Smooth muscle cell (in vitro differentiated cells): ENCODE measurements around the gene ADD1. TPM values are rescaled to one million over a fixed set of nuclear protein-coding genes. Genes with fewer than 3 reads are reported as not detected.

Experiments
- DNase-seq: peaks from one replicate; lab custom pipeline; 2025; ENCODE audit not compliant: unreplicated experiment; lab: John Stamatoyannopoulos, UW
- H2AFZ ChIP-seq: fragments of 200-600 bp; sonication (generic); 2 replicates; pipeline ENCODE4 v1.6.0; 2016; ENCODE audit warnings: antibody characterized with exemption, low read depth, mild to moderate bottlenecking
- H3F3A ChIP-seq: fragments of 200-600 bp; sonication (generic); 2 replicates; pipeline ENCODE4 v1.6.0; 2017; ENCODE audit warnings: antibody characterized with exemption, low read depth
- H3K27ac ChIP-seq: fragments of 200-600 bp; sonication (generic); 2 replicates; pipeline ENCODE4 v1.5.1; 2016; ENCODE audit warnings: low read depth, mild to moderate bottlenecking
- H3K27me3 ChIP-seq: fragments of 200-600 bp; sonication (generic); 2 replicates; pipeline ENCODE4 v1.6.1; 2016; ENCODE audit warnings: low read depth, mild to moderate bottlenecking
- H3K36me3 ChIP-seq: fragments of 200-600 bp; sonication (generic); 2 replicates; pipeline ENCODE4 v1.5.1; 2016; ENCODE audit warnings: low read depth
- H3K4me1 ChIP-seq: fragments of 200-600 bp; sonication (generic); 2 replicates; pipeline ENCODE4 v1.5.1; 2016; ENCODE audit warnings: low read depth
- H3K4me2 ChIP-seq: fragments of 200-600 bp; sonication (generic); 2 replicates; pipeline ENCODE4 v1.6.0; 2016; ENCODE audit warnings: mild to moderate bottlenecking
- H3K4me3 ChIP-seq: fragments of 200-600 bp; sonication (generic); 2 replicates; pipeline ENCODE4 v1.5.1; 2016; ENCODE audit warnings: mild to moderate bottlenecking
- H3K79me2 ChIP-seq: fragments of 200-600 bp; sonication (generic); 2 replicates; pipeline ENCODE4 v1.6.0; 2016; ENCODE audit warnings: low read depth, mild to moderate bottlenecking
- H3K9ac ChIP-seq: fragments of 200-600 bp; sonication (generic); 2 replicates; pipeline ENCODE4 v1.6.0; 2016; ENCODE audit warnings: low read depth
- H3K9me3 ChIP-seq: fragments of 200-600 bp; sonication (generic); replicated peaks from 2 replicates; pipeline ENCODE4 v1.5.1; 2016; ENCODE audit warnings: low read depth
- H4K20me1 ChIP-seq: fragments of 200-600 bp; sonication (generic); 2 replicates; pipeline ENCODE4 v1.6.0; 2016; ENCODE audit warnings: low read depth
- CTCF ChIP-seq: fragments of 200-600 bp; sonication (generic); IDR thresholded peaks from 2 replicates; pipeline ENCODE4 v1.5.1; 2017; ENCODE audit warnings: borderline replicate concordance, mild to moderate bottlenecking, antibody characterized with exemption; ENCODE audit not compliant: insufficient read depth, poor library complexity, severe bottlenecking
- WGBS: methylation state at CpG from one replicate; pipeline ENCODE4 v1.1.7; 2016; ENCODE audit warnings: low lambda C conversion rate; 5-methylcytosine and 5-hydroxymethylcytosine counted together
- polyA plus RNA-seq: library from polyadenylated mRNA; unstranded; fragments of >200 nt; fragmentation: Nextera tagmentation; extraction: Ambion mirVana; gene quantifications from 2 replicates; pipeline ENCODE4 v1.2.1, GENCODE V29; 2016
- total RNA-seq: library from RNA; depleted of rRNA; stranded (reverse); fragments of >200 nt; gene quantifications from 2 replicates; pipeline ENCODE4 v1.2.3, GENCODE V29; 2014

The ADD1 gene
- total and polyA plus RNA-seq, 2 experiments from 2014 or later: 109 to 175 TPM

DNA sequence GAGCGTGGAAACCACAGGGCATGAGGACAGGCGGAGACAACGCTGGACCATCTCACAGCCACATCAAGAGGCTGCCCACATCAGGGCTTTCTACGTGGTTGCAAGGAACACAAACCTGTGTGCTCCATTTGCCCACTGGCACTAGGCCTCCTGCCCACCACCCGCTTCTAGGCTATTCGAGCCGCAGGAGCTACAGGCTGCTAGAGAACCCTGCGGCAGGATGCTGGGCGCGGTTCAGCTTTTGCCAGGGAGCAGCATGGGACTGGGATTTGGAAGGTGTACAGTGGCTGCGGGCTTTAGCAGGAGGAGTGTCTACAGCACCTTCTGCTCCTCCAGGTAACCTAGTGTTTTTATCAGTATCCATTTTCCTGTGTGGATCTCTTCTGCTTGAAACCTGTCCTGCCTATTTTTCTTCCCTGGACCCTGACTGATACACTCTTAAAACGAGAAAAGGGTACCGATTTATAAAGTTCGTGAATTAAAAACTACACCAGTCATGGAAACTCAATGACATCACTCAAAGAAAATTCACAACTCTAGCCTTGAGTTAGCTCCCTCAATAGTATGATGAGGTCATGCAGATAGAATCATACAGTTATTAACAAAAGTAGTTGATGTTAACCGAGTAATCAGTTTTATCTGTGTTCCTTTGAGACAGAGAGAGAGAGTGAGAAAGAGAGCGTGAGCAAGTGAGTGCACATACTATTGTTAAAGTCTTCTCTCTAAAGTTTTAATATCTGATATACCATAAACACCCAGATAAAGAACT lies 106.8 kb downstream of the ADD1 start:
- WGBS: 96% methylated on average over 16 of the region's 16 CpGs

GRCh38 chr4:2953496-2953895 lies 109.9 kb downstream of the ADD1 start:
- Histone ChIP-seq H3K9me3 (no peaks in the 10 kb centered on the region), H3K27me3 (no peaks in the 10 kb centered on the region), H3K9ac (no peak overlapping the region), H3K4me3 (no peak overlapping the region), H3K36me3 (peaks cover 23% of the 10 kb centered on the region), H3K4me2 (no peak overlapping the region), H3K79me2 (peaks cover 28% of the 10 kb centered on the region), H4K20me1 (peaks cover 43% of the 10 kb centered on the region), H3K4me1 (peaks cover 8% of the 10 kb centered on the region), H3F3A (peaks cover 18% of the 10 kb centered on the region), H2AFZ (no peak overlapping the region), H3K27ac (no peak overlapping the region)
- WGBS: 95% methylated on average over 6 of the region's 6 CpGs
- DNase-seq: no peak
- TF ChIP-seq CTCF: no peak

More for the DNA sequence above, 106.8 kb downstream of the ADD1 start:
- H3K4me3 ChIP-seq: no peak overlapping the region
- no peak overlapping the region for H3K4me2 ChIP-seq
- no peaks in the 10 kb centered on the region for H3K9me3 ChIP-seq
- no peak overlapping the region for H3K9ac ChIP-seq
- TF ChIP-seq CTCF: no peak
- no peaks in the 10 kb centered on the region for H3K27me3 ChIP-seq
- H3K79me2 ChIP-seq: no peaks in the 10 kb centered on the region
- H3K36me3 ChIP-seq: peaks cover 25% of the 10 kb centered on the region
- H4K20me1 ChIP-seq: peaks cover 14% of the 10 kb centered on the region
- DNase-seq: no peak
- no peak overlapping the region for H2AFZ ChIP-seq
- H3K27ac ChIP-seq: no peak overlapping the region
- no peaks in the 10 kb centered on the region for H3F3A ChIP-seq
- no peaks in the 10 kb centered on the region for H3K4me1 ChIP-seq

DNA sequence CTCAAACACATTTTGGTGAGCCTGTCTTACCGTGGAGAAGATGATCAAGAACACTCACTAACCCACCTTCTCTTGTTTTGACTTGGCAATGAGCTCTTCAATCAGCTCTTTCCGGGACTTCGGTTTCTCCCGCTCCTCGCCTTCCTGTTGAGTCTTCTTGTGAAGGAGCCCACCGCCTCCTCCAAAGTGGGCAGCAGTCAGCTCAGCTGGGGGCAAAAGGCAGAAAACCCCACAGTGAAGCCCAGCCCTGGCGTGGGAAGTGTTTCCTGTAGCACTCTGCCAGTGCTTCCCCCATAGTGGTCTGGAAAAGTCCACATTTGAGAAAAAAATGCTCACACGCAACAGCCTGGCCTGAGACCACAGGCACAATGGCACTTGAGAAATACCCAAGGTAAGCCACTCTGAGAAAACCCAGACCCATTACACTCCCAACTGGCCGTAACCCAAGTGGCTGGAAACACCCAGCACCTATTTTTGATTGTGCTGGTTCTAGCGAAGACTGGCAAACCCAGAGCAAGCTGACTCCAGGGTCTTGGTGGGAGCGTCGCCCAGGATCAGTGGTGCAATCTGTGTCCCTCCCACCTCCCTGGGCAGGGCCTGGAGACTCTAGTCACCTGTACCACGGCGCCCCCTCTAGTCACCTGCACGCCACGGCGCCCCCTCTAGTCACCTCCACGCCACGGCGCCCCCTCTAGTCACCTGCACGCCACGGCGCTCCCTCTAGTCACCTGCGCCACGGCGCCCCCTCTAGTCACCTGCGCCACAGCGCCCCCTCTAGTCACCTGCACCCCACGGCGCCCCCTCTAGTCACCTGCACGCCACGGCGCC lies 110.9 kb downstream of the ADD1 start:
- H3K36me3 ChIP-seq: peaks cover 23% of the 10 kb centered on the region
- no peak overlapping the region for H3K9ac ChIP-seq
- peaks cover 18% of the 10 kb centered on the region for H3F3A ChIP-seq
- 96% methylated on average over 20 of the region's 33 CpGs for whole genome bisulfite sequencing
- H3K4me3 ChIP-seq: no peak overlapping the region
- peaks cover 13% of the 10 kb centered on the region for H3K4me1 ChIP-seq
- no peak overlapping the region for H3K4me2 ChIP-seq
- DNase-seq: no peak
- H4K20me1 ChIP-seq: peaks cover 43% of the 10 kb centered on the region
- no peaks in the 10 kb centered on the region for H3K27me3 ChIP-seq
- TF ChIP-seq CTCF: peak; percentile 9
- H3K9me3 ChIP-seq: no peaks in the 10 kb centered on the region
- peaks cover 36% of the 10 kb centered on the region for H3K79me2 ChIP-seq
- H2AFZ ChIP-seq: no peak overlapping the region
- no peak overlapping the region for H3K27ac ChIP-seq
